Activated CD8-positive, alpha-beta T cell treated with anti-CD3 and anti-CD28 coated beads for 36 hours (primary cell): ENCODE data around the gene DLL4. TPM values are rescaled to one million over a fixed set of nuclear protein-coding genes. Genes with fewer than 3 reads are reported as not detected.

Experiments used
- ATAC-seq: fragments of 200-7000 bp; cut with Tn5 transposase; one replicate; pipeline ENCODE4 v1.10.0; 2021; ENCODE audit warnings: mild to moderate bottlenecking, moderate library complexity
- CTCF ChIA-PET: fragments of 350-600 bp; sonication (Branson Sonifier 250); formaldehyde crosslinking; loops from one replicate; lab custom pipeline; 2021; ENCODE audit warnings: antibody characterized with exemption; lab: Charles Lee
- POLR2A ChIA-PET: fragments of 350-600 bp; sonication (Branson Sonifier 250); formaldehyde crosslinking; loops from one replicate; lab custom pipeline; 2021; ENCODE audit warnings: antibody characterized with exemption; lab: Charles Lee
- DNase-seq: peaks from one replicate; pipeline ENCODE4 v3.0.0-alpha.2; 2020
- H3K27ac Mint-ChIP-seq: one replicate; pipeline ENCODE4 v1.8.0; 2021; ENCODE audit warnings: mild to moderate bottlenecking, mixed read lengths
- H3K27me3 Mint-ChIP-seq: one replicate; pipeline ENCODE4 v1.8.0; 2021; ENCODE audit warnings: mixed read lengths
- H3K36me3 Mint-ChIP-seq: one replicate; pipeline ENCODE4 v1.8.0; 2021; ENCODE audit warnings: low read depth, mixed read lengths
- H3K4me1 Mint-ChIP-seq: one replicate; pipeline ENCODE4 v1.8.0; 2021; ENCODE audit warnings: low read depth, mixed read lengths
- H3K4me3 Mint-ChIP-seq: one replicate; pipeline ENCODE4 v1.8.0; 2021; ENCODE audit warnings: mild to moderate bottlenecking, moderate library complexity, mixed read lengths
- H3K9me3 Mint-ChIP-seq: one replicate; pipeline ENCODE4 v1.8.0; 2021; ENCODE audit warnings: mixed read lengths
- intact Hi-C: fragments of 100-400 bp; cut with micrococcal nuclease; formaldehyde crosslinking; loops from one replicate; pipeline ENCODE4 v1.10.0; 2022
- total RNA-seq, 2 experiments: library from RNA; stranded (reverse); gene quantifications; one replicate each; pipeline ENCODE4 v1.2.3, GENCODE V29; 2021
- TF ChIP-seq, protein P1 (sequence below): fragments of 200-600 bp; IDR thresholded peaks from one replicate; pipeline ENCODE4 v1.8.0; 2022; ENCODE audit warnings: antibody characterized with exemption, mild to moderate bottlenecking

The DLL4 gene
- total RNA-seq, 2 experiments from 2014 or later = not detected

DNA sequence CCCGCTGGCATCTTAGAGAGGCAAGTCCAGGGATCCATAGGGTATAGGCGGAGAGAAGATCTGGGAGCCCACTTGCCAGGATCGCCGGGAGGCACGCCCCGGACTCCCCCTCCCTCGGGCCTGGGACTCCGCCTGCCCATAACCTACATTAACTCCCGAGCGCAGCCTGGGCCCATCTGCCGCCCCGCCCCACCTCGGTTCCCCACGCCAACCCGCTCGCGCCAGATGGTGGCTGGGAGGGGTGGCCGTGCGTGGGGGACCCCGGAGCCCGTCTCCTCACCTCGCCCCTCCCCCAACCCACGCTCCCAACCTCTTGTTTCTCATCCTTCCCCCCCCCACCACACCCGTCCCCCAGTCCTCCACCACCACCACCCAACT is 1.7 kb upstream of the DLL4 start:
- ChIA-PET POLR2A (interaction anchor here (1.0 to 6.6 kb wide), 5 partner anchors 9 to 30 kb away, joined by 3 to 43 read pairs (median 5); no protein-coding TSS in a partner anchor), CTCF (interaction anchor here (0.8 to 10.1 kb wide), 6 partner anchors 13 to 94 kb away, joined by 3 to 133 read pairs (median 8); partner anchors contain the start of genes CHAC1 and VPS18)
- Mint-ChIP-seq H3K27ac (no peak overlapping the region), H3K9me3 (no peaks in the 10 kb centered on the region), H3K36me3 (no peaks in the 10 kb centered on the region), H3K27me3 (peaks cover 65% of the 10 kb centered on the region), H3K4me1 (peaks cover 50% of the 10 kb centered on the region), H3K4me3 (peak overlapping the region; percentile 42)
- no peak for ATAC-seq
- intact Hi-C loops = no loop called here
- no peak for DNase-seq
- TF ChIP-seq, protein P1, sequence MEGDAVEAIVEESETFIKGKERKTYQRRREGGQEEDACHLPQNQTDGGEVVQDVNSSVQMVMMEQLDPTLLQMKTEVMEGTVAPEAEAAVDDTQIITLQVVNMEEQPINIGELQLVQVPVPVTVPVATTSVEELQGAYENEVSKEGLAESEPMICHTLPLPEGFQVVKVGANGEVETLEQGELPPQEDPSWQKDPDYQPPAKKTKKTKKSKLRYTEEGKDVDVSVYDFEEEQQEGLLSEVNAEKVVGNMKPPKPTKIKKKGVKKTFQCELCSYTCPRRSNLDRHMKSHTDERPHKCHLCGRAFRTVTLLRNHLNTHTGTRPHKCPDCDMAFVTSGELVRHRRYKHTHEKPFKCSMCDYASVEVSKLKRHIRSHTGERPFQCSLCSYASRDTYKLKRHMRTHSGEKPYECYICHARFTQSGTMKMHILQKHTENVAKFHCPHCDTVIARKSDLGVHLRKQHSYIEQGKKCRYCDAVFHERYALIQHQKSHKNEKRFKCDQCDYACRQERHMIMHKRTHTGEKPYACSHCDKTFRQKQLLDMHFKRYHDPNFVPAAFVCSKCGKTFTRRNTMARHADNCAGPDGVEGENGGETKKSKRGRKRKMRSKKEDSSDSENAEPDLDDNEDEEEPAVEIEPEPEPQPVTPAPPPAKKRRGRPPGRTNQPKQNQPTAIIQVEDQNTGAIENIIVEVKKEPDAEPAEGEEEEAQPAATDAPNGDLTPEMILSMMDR = no peak

DNA sequence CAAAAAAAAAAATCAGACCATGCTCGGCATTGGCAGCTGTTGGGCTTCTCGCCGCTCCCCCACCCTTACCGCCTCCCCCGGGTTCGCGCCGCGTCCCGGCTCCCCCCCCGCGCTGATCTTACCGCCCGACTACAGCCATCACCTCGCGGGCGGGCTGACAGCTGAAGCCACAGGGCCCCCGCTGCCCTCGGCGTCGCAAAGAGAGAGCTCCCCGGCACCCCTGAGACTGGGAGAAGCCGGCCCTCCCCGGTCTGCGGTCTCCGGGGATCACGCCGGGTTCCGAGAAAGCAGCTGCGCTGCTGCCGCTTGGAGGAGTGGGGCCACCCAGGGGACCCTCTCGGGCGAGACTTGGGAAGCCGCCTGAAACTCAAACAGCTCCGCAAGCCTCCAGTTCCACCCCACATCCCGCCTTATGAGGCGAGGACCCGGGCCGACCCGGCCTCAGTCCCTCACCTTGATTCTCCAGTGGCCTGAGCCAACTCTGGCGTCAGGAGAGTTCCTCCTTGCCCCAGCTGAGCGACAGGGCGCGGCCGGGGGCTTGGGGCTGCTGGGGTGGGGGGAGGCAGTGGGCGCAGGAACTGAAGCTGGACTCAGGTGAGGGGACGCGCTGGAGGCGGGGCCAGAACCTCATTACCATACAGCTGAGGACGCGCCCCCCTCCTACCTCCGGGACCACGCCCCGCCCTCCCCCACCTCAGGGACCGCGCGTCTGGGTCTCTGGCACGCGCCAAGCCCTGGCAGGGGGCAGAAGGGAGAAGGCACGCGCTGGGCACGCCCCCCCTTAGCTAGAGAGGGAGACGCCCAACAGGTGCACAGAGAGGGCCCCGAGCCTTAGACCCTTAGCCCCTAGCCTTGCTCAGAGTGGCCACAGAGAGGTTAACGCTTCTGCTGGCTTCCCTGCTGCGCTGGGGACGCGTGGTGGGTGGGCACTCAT is 1.0 kb upstream of the DLL4 start:
- no peaks in the 10 kb centered on the region for H3K36me3 Mint-ChIP-seq
- POLR2A ChIA-PET = interaction anchor here (1.0 to 6.6 kb wide), 5 partner anchors 10 to 29 kb away, joined by 3 to 43 read pairs (median 7); partner anchors contain the start of gene CHAC1
- TF ChIP-seq, protein P1 = no peak
- H3K4me1 Mint-ChIP-seq = peaks cover 50% of the 10 kb centered on the region
- no peaks in the 10 kb centered on the region for H3K9me3 Mint-ChIP-seq
- intact Hi-C loops = no loop called here
- ATAC-seq (peak; percentile 5), DNase-seq (peak; percentile 24)
- H3K27me3 Mint-ChIP-seq = peaks cover 65% of the 10 kb centered on the region
- peak overlapping the region; percentile 58 for H3K4me3 Mint-ChIP-seq
- CTCF ChIA-PET = interaction anchor here (1.0 to 10.1 kb wide), 7 partner anchors 13 to 94 kb away, joined by 3 to 133 read pairs (median 7); partner anchors contain the start of genes CHAC1 and VPS18
- no peak overlapping the region for H3K27ac Mint-ChIP-seq

DNA sequence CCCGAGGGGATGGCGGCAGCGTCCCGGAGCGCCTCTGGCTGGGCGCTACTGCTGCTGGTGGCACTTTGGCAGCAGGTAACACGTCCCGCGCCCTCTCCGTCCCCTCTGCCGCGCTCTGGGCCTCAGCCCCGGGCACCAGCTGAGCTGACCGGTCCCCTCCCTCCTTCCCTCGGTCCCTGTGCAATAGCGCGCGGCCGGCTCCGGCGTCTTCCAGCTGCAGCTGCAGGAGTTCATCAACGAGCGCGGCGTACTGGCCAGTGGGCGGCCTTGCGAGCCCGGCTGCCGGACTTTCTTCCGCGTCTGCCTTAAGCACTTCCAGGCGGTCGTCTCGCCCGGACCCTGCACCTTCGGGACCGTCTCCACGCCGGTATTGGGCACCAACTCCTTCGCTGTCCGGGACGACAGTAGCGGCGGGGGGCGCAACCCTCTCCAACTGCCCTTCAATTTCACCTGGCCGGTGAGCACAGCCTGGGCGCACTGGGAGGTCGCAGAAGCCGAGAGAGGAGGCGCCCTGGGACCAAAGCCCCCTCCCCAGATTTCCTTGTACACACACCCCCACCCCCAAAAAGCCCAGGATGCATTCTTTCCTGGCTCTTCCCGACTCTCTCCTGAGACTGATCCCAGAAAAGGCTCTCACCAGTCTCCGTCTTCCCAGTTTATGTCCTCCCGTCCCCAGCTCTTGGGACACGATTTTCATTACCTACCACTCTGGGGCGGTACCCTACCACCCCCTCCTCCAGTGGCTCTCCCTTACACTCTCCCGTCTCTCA is 705 bp downstream of the DLL4 start:
- intact Hi-C loops = no loop called here
- Mint-ChIP-seq H3K4me1 (peaks cover 50% of the 10 kb centered on the region), H3K4me3 (peak overlapping the region; percentile 37), H3K9me3 (no peaks in the 10 kb centered on the region), H3K27me3 (peaks cover 60% of the 10 kb centered on the region), H3K27ac (no peak overlapping the region), H3K36me3 (no peaks in the 10 kb centered on the region)
- ChIA-PET CTCF (interaction anchor here (0.6 to 10.1 kb wide), 23 partner anchors 10 to 256 kb away, joined by 3 to 133 read pairs (median 5); partner anchors contain the start of genes C15orf62, CHAC1 and VPS18), POLR2A (interaction anchor here (0.7 to 6.6 kb wide), 3 partner anchors 12 to 59 kb away, joined by 3 to 43 read pairs (median 3); no protein-coding TSS in a partner anchor)
- TF ChIP-seq, protein P1 = no peak
- ATAC-seq (no peak), DNase-seq (no peak)

DNA sequence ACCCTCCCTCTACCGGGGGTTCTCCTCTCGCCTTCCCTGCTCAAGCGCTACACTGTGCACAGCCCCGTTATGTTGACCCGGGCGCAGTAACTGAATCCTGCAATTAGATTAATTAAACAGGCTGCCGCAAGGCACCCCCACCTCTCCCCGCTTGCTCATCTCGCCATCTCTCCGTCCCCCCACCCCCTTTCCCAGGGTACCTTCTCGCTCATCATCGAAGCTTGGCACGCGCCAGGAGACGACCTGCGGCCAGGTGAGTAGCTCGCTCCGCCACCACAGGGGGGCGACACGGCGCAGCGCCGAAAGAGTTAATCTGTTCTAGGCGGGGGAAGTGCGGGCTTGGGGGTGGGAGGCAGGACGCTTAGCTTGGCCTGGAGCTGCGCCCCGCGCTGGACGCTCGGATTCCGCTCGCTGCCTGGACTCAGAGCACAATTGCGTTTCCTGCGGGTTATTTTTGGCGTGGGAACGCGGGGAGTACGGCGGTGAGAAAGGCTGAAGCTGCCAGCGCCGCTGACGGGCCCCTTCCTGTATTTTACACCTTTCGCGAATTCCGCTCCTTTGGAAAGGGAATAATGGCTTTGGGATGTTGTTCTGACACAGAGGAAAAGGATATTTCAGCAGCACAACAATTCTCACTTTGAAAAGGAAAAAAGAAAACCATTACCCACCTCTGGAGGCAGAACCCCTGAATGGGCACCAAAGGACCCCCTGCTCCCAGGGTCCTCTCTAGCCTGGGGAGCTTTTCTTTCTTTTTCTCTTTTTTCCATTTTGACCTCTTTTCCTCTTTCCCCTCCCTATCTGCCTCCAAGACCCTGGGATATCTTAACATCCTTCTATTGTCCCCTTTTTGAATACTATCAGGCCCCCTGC is 1.5 kb downstream of the DLL4 start:
- Mint-ChIP-seq H3K27ac (no peak overlapping the region), H3K4me3 (peak overlapping the region; percentile 37), H3K9me3 (no peaks in the 10 kb centered on the region), H3K36me3 (no peaks in the 10 kb centered on the region), H3K27me3 (peaks cover 52% of the 10 kb centered on the region), H3K4me1 (peaks cover 46% of the 10 kb centered on the region)
- intact Hi-C loops = no loop called here
- ATAC-seq (peak; percentile 31), DNase-seq (peak; percentile 66)
- TF ChIP-seq, protein P1 = peak; percentile 78
- CTCF ChIA-PET = interaction anchor here (1.0 to 10.1 kb wide), 23 partner anchors 10 to 255 kb away, joined by 3 to 133 read pairs (median 5); partner anchors contain the start of genes C15orf62 and CHAC1
- POLR2A ChIA-PET = interaction anchor here (0.6 to 6.6 kb wide), 4 partner anchors 11 to 395 kb away, joined by 3 to 43 read pairs (median 3); no protein-coding TSS in a partner anchor
